Tibial nerve (tissue), 4 donors: ENCODE data around the gene FAM200C.

Experiments used
- EP300 ChIP-seq, 2 donors: sonication (generic); formaldehyde crosslinking; IDR thresholded peaks; one replicate each; pipeline ENCODE4 v1.6.1; 2017; ENCODE audit warnings: antibody characterized with exemption in 2 of 2, mild to moderate bottlenecking in 1 of 2
- POLR2A ChIP-seq, 2 donors: fragments of 450-650 bp; IDR thresholded peaks; one replicate each; pipeline ENCODE4 v1.6.1; 2017; ENCODE audit warnings: antibody characterized with exemption in 2 of 2, mild to moderate bottlenecking in 2 of 2, moderate library complexity in 2 of 2
- TF ChIP-seq, protein P1 (sequence below), 5 experiments: fragments of 200-600 bp in 3 of 5; fragments of 450-650 bp in 2 of 5; sonication (generic) in 3 of 5; IDR thresholded peaks; one replicate each; pipeline ENCODE4 v1.5.1; 2016 to 2019; ENCODE audit warnings: antibody characterized with exemption in 5 of 5, mild to moderate bottlenecking in 3 of 5, moderate library complexity in 2 of 5

DNA sequence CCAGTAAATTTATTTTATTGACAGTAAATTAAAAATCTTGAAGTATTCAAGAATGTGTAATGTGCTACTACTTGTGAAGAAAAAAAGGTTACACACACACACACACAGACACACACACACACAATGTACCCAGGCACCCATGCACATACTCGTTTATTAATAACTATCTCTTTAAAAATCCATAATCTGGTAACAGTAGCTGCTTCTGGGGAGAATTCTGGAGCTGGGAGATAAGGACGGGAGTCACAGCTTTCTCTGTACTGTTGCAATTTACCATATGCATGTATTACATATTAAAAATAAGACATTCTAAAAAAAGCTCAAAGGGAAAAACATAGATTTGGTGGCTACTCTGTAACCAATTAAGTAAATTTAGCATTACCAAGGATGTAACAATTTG lies 21.5 kb downstream of the FAM200C start:
- no peak for TF ChIP-seq POLR2A (IDR thresholded peaks at IDR 0.05)
- TF ChIP-seq, protein P1, sequence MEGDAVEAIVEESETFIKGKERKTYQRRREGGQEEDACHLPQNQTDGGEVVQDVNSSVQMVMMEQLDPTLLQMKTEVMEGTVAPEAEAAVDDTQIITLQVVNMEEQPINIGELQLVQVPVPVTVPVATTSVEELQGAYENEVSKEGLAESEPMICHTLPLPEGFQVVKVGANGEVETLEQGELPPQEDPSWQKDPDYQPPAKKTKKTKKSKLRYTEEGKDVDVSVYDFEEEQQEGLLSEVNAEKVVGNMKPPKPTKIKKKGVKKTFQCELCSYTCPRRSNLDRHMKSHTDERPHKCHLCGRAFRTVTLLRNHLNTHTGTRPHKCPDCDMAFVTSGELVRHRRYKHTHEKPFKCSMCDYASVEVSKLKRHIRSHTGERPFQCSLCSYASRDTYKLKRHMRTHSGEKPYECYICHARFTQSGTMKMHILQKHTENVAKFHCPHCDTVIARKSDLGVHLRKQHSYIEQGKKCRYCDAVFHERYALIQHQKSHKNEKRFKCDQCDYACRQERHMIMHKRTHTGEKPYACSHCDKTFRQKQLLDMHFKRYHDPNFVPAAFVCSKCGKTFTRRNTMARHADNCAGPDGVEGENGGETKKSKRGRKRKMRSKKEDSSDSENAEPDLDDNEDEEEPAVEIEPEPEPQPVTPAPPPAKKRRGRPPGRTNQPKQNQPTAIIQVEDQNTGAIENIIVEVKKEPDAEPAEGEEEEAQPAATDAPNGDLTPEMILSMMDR (IDR thresholded peaks at IDR 0.05) = no peak
- TF ChIP-seq EP300 (IDR thresholded peaks at IDR 0.05) = no peak
